CD4-positive, alpha-beta T cell treated with Interleukin-17A for 1 hour (primary cell): ENCODE results near the gene CCDC3.
"Not testable (repeated sequence)": the region's sequence is repeated elsewhere in the genome, so short reads cannot be mapped to it uniquely, and the experiment has no call there.

Experiments
- DNase-seq: peaks from one replicate; pipeline ENCODE4 v3.0.0-alpha.2; 2020

The CCDC3 gene

GRCh38 chr10:12999849-13000248 is 1.7 kb downstream of the CCDC3 start:
- no peak for DNase-seq

GRCh38 chr10:12995425-12995861 is 6.1 kb downstream of the CCDC3 start:
- DNase-seq, result no peak

DNA sequence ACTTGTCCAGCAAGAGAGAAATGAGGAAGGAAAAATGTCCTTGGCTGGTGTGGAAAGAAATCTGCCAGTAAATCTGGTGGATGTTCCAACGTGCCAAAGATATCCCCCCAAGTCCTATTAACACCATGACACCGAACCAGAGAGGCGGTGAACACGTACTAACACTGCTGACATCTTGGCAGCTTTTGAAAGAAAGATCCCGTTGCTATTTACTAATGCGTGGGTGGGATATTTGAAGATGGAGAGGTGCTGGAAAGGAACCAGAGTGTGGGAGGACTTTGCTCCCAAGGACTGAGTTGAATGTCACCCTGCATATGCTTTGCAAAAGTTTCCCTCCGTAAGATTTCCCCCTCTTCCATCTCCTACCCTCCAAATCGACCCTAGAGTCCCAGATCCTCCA is 7.9 kb downstream of the CCDC3 start:
- no peak for DNase-seq

DNA sequence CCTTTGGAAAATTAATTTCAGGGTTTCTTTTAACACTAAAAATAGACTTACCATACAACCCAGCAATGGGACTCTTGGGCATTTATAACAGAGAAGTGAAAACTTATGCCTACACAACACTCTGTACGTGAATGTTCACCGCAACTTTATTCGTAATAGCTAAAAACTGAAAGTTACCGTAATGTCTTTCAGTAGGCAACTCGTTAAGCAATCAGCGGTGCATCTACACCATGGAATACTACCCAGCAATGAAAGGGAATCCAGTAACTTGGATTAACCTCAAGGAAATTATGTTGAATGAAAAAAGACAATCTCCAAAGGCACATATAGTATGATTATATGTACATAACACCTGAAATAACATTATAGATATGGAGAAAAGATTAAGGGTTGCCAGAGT is 16.2 kb downstream of the CCDC3 start:
- DNase-seq, result no peak

GRCh38 chr10:12984165-12984747 is 17.3 kb downstream of the CCDC3 start:
- DNase-seq, result no peak

DNA sequence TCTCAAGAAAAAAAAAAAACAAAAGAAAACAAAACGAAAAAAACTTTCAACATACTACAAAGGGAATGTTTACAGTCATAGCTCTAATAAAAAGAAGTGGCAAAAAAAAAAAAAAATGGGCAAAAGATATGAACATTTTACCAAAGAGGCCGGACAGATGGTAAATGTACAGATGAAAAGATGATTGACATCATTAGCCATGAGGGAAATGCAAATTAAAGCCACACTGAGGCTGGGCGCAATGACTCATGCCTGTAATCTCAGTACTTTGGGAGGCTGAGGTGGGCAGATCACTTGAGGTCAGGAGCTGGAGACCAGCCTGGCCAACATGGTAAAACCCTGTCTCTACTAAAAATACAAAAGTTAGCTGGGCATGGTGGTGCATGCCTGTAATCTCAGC is 17.9 kb downstream of the CCDC3 start:
- not testable (repeated sequence) for DNase-seq

- no peak for DNase-seq
Measured at GRCh38 chr10:12981570-12981969, 19.9 kb downstream of the CCDC3 start.

- DNase-seq, result no peak
Measured at GRCh38 chr10:12980713-12981306, 20.7 kb downstream of the CCDC3 start.

GRCh38 chr10:12980102-12980661 is 21.3 kb downstream of the CCDC3 start:
- no peak for DNase-seq

DNA sequence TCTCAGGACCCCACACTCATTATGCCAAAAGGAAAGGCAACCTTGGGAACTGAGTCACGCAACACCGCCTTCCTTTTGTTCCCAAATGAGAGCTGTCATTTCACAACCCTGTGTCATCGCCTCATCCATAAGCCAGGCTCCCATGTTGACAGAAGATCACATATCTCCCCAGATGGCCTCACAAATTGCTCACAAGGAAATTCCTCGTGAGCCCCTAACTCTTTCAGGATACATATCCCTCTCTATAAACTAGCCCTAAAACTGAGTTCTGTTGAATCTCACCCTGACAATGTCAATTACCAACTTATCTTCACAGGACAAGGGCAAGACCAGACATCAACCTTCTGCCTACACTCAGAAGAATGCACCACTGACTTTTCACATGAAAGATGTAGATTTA is 22.6 kb downstream of the CCDC3 start:
- DNase-seq, result no peak

DNA sequence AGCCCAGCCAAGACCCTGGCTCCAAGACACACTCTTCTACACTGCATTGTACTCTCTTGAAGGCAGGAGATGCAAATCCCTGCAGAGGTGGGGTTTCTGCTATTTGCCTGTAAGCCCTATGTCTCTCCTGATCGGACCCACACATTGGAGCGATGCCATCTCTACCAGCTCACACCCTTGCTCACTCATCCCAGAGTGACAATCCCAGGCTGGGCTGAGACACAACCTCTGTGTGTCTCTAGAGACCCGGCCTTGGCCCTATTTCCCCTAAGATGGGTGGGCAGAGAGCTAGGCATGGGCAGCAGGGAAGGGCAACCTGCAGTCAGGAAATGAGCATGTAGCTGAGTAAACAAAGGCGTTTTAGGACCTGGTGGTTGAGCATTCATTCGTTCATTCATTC is 25.6 kb downstream of the CCDC3 start:
- no peak for DNase-seq

DNA sequence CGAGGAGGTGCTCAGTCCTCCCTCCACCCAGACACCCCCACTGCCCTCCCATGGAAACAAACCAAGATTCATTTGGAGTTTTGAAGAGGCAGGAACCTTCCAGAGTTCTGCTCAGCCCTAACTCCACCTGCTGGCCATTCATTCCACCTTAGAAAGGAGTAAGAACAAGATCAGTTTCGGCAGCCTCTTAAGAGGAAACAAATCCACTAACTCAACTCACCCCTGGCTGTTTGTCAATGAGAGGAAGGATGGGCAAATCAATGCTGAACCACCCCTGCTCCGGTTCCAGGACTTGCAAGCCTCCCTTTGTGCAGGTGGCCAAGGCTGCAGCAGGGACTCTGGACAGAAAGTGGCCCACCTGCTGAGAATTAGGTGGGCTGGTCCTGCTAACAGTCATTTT is 26.2 kb downstream of the CCDC3 start:
- DNase-seq, result no peak

DNA sequence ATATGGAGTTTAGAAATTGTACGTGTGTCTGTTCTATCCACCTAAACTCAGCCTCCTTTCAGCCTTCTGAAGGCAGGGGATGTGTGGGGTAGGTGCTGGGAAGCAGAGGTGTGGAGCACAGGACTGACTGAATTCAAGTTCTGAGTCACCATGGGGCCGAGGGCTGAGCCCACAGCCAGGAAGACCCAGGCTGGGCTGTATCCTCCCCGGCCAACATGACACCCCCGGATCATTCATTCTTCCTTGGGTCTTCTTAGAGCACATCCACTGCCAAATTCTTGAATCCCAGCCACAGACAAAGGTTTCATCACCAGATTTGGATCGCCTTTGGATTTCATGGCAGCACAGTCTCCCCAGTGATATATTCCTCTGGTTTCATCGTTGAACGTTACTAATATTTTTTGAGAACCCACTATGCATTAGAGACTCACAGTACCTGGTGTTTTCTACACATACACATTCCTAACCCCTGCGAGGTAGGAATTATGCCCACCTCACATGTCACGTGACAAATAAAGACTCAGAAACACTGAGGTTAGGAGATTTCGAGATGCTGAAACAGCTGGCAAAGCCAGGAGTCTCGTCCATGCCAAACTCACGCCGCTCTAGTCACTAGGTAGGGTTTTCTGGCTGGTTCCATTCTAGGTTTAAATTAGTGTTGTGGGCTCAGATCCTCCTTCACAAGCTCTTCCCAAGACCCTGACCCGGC is 26.9 kb downstream of the CCDC3 start:
- DNase-seq, result no peak

DNA sequence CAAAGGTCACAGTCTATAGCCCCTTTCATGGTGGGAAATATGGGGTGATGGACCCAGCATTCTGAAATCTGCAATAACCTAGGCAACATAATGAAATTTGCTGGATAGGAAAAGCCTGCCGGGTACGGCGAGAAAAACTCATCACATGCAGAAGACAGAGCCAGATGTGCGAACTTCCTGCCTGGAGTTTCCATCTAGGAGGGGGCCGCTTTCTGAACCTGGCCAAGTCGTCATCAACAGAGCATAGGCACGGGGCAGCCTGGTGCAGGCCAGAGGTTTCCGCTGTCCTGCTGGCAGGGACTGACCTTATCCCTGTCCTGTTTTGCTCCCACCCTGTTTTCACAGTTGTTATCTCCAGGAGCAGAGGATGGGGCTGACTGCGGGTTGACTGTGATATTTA is 27.4 kb downstream of the CCDC3 start:
- DNase-seq, result no peak

GRCh38 chr10:12973149-12973718 is 28.3 kb downstream of the CCDC3 start:
- DNase-seq, result no peak

- no peak for DNase-seq
Measured at GRCh38 chr10:12972146-12972545, 29.4 kb downstream of the CCDC3 start.

- no peak for DNase-seq
Measured at GRCh38 chr10:12971001-12971788, 30.3 kb downstream of the CCDC3 start.

GRCh38 chr10:12969951-12970350 is 31.6 kb downstream of the CCDC3 start:
- DNase-seq, result no peak

GRCh38 chr10:12966067-12966466 is 35.4 kb downstream of the CCDC3 start:
- no peak for DNase-seq

- DNase-seq, result no peak
Measured at GRCh38 chr10:12965571-12965970, 35.9 kb downstream of the CCDC3 start.

GRCh38 chr10:12962556-12962955 is 39.0 kb downstream of the CCDC3 start:
- DNase-seq, result no peak

DNA sequence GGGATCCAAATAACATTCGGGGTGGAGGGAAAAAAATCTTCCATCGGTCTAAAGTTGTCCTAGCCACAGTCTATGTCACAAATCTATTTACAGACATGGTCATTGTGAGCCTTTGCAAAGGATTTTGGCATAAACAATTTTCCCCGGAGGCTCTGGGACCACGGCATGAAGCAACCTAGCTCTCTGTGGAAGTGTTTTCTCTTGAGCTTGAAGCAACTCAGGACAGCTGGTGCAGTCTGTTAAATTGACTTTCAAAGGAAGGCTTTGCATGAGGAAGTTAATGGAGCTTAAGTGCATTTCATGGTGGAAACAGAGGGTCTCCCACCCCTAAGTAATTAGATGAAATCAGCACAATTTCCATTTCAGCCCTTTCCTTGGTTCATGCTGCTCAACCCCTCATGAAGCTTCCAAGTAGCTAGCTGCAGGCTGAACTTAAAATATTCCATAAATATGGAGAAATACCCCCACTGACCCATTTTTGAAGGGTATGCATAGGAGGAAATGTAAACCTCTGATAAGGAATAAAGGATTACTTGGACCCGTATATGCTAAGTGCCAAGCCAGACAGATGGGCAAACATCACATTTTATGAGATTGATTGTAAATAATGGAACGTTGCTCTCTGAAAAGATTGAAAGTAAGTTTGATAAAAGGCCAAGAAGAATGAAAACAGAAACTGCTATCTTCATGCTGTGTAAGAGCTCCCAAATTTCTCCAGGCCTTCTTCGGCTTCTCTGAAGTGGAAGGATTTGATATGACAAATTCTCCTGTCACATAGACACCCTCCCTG is 39.9 kb downstream of the CCDC3 start:
- no peak for DNase-seq
